DOHH2 (cell line): ENCODE measurements around the gene MLXIP.

Source experiments
- EZH2phosphoT487 ChIP-seq: fragments of 200-600 bp; sonication (generic); IDR thresholded peaks from 2 replicates; pipeline ENCODE4 v1.6.1; 2017; ENCODE audit warnings: borderline replicate concordance, mild to moderate bottlenecking, antibody characterized with exemption, low read length, moderate library complexity, mixed read lengths
- TF ChIP-seq, protein P1 (sequence below): fragments of 200-600 bp; sonication (generic); IDR thresholded peaks from one replicate; pipeline ENCODE4 v1.5.1; 2014; ENCODE audit warnings: antibody characterized with exemption, mild to moderate bottlenecking, low read depth, low read length; ENCODE audit not compliant: poor library complexity, severe bottlenecking

- TF ChIP-seq, protein P1, sequence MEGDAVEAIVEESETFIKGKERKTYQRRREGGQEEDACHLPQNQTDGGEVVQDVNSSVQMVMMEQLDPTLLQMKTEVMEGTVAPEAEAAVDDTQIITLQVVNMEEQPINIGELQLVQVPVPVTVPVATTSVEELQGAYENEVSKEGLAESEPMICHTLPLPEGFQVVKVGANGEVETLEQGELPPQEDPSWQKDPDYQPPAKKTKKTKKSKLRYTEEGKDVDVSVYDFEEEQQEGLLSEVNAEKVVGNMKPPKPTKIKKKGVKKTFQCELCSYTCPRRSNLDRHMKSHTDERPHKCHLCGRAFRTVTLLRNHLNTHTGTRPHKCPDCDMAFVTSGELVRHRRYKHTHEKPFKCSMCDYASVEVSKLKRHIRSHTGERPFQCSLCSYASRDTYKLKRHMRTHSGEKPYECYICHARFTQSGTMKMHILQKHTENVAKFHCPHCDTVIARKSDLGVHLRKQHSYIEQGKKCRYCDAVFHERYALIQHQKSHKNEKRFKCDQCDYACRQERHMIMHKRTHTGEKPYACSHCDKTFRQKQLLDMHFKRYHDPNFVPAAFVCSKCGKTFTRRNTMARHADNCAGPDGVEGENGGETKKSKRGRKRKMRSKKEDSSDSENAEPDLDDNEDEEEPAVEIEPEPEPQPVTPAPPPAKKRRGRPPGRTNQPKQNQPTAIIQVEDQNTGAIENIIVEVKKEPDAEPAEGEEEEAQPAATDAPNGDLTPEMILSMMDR, result no peak
- no peak for TF ChIP-seq EZH2phosphoT487
Measured at GRCh38 chr12:122094137-122094734, 15.7 kb downstream of the MLXIP start.
